ENCODE measurements around the gene DSCAML1. TPM values are rescaled to one million over a fixed set of nuclear protein-coding genes. Genes with fewer than 3 reads are reported as not detected.

DSCAML1 gene
- total RNA-seq, 1 donor from 2014 or later, result 0.95 TPM

DNA sequence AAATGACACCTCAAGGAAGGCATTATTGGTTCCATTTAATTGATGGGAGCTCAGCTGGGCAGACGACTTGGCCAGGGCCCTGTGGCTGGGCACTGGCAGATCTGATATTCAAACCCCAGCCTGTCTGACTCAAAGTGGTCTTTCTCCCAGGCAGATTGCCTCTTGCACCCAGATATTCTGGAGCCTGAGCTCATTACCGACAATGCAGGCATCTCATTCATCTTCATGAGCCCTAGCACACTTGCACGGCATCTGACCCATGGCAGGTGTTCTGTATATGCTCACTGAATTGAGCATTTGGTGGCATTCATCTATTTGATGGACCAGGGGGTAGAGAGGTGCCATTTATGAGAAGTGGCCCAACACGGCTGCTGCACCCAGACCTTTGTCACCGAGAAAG is 193.1 kb downstream of the DSCAML1 start:
- Histone ChIP-seq H3K4me3 (no peak overlapping the region), H3K27ac (no peak overlapping the region), H3K27me3 (ENCODE audit: low read depth) (peaks cover 8% of the 10 kb centered on the region), H3K9me3 (no peaks in the 10 kb centered on the region), H3K4me1 (no peaks in the 10 kb centered on the region), H3K36me3 (no peaks in the 10 kb centered on the region)
- ATAC-seq (no peak), DNase-seq (no peak)
- intact Hi-C loops (cut with DNase I), result no loop called here
- TF ChIP-seq, protein P1, sequence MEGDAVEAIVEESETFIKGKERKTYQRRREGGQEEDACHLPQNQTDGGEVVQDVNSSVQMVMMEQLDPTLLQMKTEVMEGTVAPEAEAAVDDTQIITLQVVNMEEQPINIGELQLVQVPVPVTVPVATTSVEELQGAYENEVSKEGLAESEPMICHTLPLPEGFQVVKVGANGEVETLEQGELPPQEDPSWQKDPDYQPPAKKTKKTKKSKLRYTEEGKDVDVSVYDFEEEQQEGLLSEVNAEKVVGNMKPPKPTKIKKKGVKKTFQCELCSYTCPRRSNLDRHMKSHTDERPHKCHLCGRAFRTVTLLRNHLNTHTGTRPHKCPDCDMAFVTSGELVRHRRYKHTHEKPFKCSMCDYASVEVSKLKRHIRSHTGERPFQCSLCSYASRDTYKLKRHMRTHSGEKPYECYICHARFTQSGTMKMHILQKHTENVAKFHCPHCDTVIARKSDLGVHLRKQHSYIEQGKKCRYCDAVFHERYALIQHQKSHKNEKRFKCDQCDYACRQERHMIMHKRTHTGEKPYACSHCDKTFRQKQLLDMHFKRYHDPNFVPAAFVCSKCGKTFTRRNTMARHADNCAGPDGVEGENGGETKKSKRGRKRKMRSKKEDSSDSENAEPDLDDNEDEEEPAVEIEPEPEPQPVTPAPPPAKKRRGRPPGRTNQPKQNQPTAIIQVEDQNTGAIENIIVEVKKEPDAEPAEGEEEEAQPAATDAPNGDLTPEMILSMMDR (IDR thresholded peaks at IDR 0.05), result no peak

DNA sequence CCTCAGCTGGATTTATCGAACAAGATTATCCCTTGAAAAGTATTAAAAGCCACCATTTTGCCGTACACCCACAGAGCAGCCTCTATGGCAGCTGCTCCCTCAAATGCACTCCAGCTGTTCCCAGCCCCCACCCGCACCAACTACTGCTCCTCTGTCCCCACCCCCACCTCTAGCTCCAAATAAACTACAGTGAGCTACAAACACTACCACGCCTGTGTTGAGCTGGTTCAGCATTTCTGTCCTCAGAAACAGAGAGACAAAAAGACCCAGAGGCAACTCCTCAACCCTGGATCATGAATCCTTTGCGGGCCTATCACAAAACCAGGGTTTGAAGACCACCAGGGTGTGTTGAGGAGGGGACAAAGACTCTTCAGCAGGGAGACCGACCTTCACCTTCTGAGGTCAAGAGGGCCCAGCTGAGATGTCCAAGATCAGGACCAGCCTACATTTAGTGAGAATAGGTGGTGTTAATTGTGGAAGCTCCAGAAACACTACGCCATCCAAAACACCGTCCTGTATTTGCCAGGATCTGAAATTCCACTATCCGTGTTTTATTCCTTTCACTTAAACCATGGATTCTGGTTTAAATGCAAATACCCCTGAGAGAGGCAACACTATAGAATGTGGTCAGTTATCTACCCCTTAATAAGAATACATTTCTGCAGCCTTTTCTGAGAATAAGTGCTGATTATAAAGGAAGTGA is 195.9 kb downstream of the DSCAML1 start:
- peaks cover 8% of the 10 kb centered on the region for H3K27me3 ChIP-seq (ENCODE audit: low read depth)
- H3K27ac ChIP-seq, result no peak overlapping the region
- no peaks in the 10 kb centered on the region for H3K4me1 ChIP-seq
- TF ChIP-seq, protein P1 (IDR thresholded peaks at IDR 0.05), result no peak
- no peaks in the 10 kb centered on the region for H3K36me3 ChIP-seq
- ATAC-seq, result no peak
- DNase-seq, result no peak
- no peaks in the 10 kb centered on the region for H3K9me3 ChIP-seq
- intact Hi-C loops (cut with DNase I), result no loop called here
- H3K4me3 ChIP-seq, result no peak overlapping the region

- Histone ChIP-seq H3K36me3 (no peaks in the 10 kb centered on the region), H3K9me3 (no peaks in the 10 kb centered on the region), H3K4me3 (no peak overlapping the region), H3K27me3 (ENCODE audit: low read depth) (peaks cover 8% of the 10 kb centered on the region), H3K27ac (no peak overlapping the region), H3K4me1 (no peaks in the 10 kb centered on the region)
- TF ChIP-seq, protein P1 (IDR thresholded peaks at IDR 0.05), result no peak
- DNase-seq (no peak), ATAC-seq (no peak)
- intact Hi-C loops (cut with DNase I), result no loop called here
Measured at GRCh38 chr11:117600234-117600783, 196.7 kb downstream of the DSCAML1 start.

GRCh38 chr11:117597071-117597470 is 199.9 kb downstream of the DSCAML1 start:
- intact Hi-C loops (cut with DNase I), result no loop called here
- TF ChIP-seq, protein P1 (IDR thresholded peaks at IDR 0.05), result no peak
- DNase-seq, result no peak

GRCh38 chr11:117595440-117595839 is 201.6 kb downstream of the DSCAML1 start:
- Histone ChIP-seq H3K27ac (no peak overlapping the region), H3K4me3 (no peak overlapping the region), H3K9me3 (no peaks in the 10 kb centered on the region), H3K27me3 (ENCODE audit: low read depth) (peaks cover 8% of the 10 kb centered on the region), H3K36me3 (no peaks in the 10 kb centered on the region), H3K4me1 (no peaks in the 10 kb centered on the region)
- no peak for DNase-seq
- TF ChIP-seq, protein P1 (IDR thresholded peaks at IDR 0.05), result no peak
- intact Hi-C loops (cut with DNase I), result no loop called here
- ATAC-seq, result no peak

More at GRCh38 chr11:117597071-117597470, 199.9 kb downstream of the DSCAML1 start:
- no peaks in the 10 kb centered on the region for H3K36me3 ChIP-seq
- H3K27ac ChIP-seq, result no peak overlapping the region
- peaks cover 8% of the 10 kb centered on the region for H3K27me3 ChIP-seq (ENCODE audit: low read depth)
- H3K4me3 ChIP-seq, result no peak overlapping the region
- no peaks in the 10 kb centered on the region for H3K9me3 ChIP-seq
- no peaks in the 10 kb centered on the region for H3K4me1 ChIP-seq
- ATAC-seq, result no peak

Measured in lower lobe of right lung (tissue), 2 donors.